GM13977 (cell line): ENCODE results near the gene SNTB2.

ENCODE experiments used
- DNase-seq: peaks from one replicate; pipeline ENCODE4 v3.0.0; 2012; ENCODE audit warnings: low spot score
- CTCF ChIP-seq: IDR thresholded peaks from 2 replicates; pipeline ENCODE4 v1.5.1; 2012; ENCODE audit warnings: mild to moderate bottlenecking, control low read depth; ENCODE audit not compliant: insufficient read depth; ENCODE audit errors: extremely low read depth, missing control alignments
- in situ Hi-C: fragments of 300-500 bp; cut with MboI; formaldehyde crosslinking; loops from one replicate; pipeline ENCODE4 v1.12.0; 2022; ENCODE audit warnings: low sequenced_read_pairs, low pct_unique_long_range_greater_than_20kb, mixed read lengths, inconsistent platforms; ENCODE audit not compliant: unreplicated experiment

The SNTB2 gene

DNA sequence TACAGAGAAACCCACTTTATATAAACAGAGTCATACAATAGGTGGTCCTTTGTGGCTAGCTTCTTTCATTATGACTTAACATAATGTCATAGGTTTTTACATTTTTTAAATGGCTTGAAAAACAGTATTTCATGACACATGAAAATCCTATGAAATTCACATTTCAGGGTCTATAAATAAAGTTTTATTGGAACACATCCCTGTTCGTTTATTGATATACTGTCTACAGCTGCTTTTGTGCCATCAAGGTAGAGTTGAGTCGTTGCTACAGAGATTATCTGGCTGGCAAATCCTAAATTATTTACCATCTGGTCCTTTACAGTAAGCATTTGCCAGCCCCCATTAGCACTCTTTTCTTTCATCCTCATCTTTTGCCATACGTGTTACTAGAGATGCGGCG, 126.5 kb downstream of the SNTB2 start:
- no peak for DNase-seq
- TF ChIP-seq CTCF: no peak
- in situ Hi-C loops: no loop called here

DNA sequence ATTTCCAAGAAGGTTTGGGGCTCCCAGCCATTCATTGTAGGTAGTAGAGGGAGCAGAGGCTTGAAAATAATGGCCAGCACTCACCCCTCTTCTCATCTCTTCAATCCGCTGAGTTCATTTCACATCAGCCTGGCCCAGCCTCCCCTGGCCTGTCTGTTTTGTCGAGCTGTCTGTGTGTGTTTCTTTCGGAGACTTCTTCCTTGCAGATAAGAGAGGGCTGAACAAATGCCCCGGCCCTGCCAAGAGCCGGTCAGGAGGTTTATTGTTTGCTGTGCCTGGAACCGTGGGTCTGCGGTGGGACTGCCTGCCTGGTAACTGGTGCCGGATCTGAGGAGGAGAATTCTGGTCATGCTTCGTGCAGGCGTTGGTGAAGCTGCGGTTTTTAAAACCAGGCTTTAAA, 127.6 kb downstream of the SNTB2 start:
- TF ChIP-seq CTCF: no peak
- no peak for DNase-seq
- in situ Hi-C loops: no loop called here

- no peak for TF ChIP-seq CTCF
- no peak for DNase-seq
Measured at GRCh38 chr16:69315486-69316311, 128.7 kb downstream of the SNTB2 start.

DNA sequence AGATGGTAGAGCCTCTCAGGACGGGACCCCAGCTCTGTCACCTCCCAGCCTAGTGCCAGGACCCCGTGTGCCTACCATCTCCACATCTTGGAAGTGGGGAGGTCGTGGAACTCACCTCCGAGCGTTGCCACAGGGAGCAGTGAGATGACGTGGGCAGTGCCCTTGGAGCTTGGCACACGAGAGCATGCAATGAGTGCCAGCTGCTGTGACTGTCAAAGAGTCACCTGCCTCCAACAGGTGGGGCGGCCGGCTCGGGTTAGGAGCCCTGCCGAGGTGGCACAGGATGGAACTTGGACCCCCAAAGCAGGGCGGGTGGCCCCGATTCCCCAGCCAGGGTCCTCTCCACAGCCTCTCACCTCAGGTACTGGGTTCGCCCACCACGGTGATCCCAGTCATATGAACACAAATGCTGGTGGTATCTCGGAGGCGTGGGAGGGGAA, 129.7 kb downstream of the SNTB2 start:
- in situ Hi-C loops: no loop called here
- DNase-seq: no peak
- TF ChIP-seq CTCF: no peak

More at GRCh38 chr16:69315486-69316311, 128.7 kb downstream of the SNTB2 start:
- in situ Hi-C loops: no loop called here

GRCh38 chr16:69318177-69318910, 131.4 kb downstream of the SNTB2 start:
- in situ Hi-C loops: no loop called here
- no peak for TF ChIP-seq CTCF
- DNase-seq: no peak

GRCh38 chr16:69318911-69319289, 131.9 kb downstream of the SNTB2 start:
- in situ Hi-C loops: no loop called here
- TF ChIP-seq CTCF: no peak
- no peak for DNase-seq
